Activated B cell treated with CpG ODN at 0.5 μM for 24 hours (primary cell): ENCODE measurements around the gene ALOX5AP. TPM values are rescaled to one million over a fixed set of nuclear protein-coding genes. Genes with fewer than 3 reads are reported as not detected.

ENCODE experiments used
- ATAC-seq: fragments of 200-7000 bp; cut with Tn5 transposase; one replicate; pipeline ENCODE4 v1.10.0; 2021; ENCODE audit warnings: low read depth, mild to moderate bottlenecking, moderate library complexity
- CTCF ChIA-PET: fragments of 350-600 bp; sonication (Branson Sonifier 250); formaldehyde crosslinking; loops from one replicate; lab custom pipeline; 2021; ENCODE audit warnings: antibody characterized with exemption; lab: Charles Lee
- POLR2A ChIA-PET: fragments of 350-600 bp; sonication (Branson Sonifier 250); formaldehyde crosslinking; loops from one replicate; lab custom pipeline; 2021; ENCODE audit warnings: antibody characterized with exemption; lab: Charles Lee
- DNase-seq: peaks from one replicate; pipeline ENCODE4 v3.0.0; 2022
- H3K27ac Mint-ChIP-seq: one replicate; pipeline ENCODE4 v1.8.0; 2020; ENCODE audit warnings: mixed read lengths
- H3K27me3 Mint-ChIP-seq: one replicate; pipeline ENCODE4 v1.8.0; 2021; ENCODE audit warnings: mixed read lengths
- H3K36me3 Mint-ChIP-seq: one replicate; pipeline ENCODE4 v1.8.0; 2021; ENCODE audit warnings: low read depth, mixed read lengths
- H3K4me1 Mint-ChIP-seq: one replicate; pipeline ENCODE4 v1.8.0; 2021; ENCODE audit warnings: mixed read lengths
- H3K4me3 Mint-ChIP-seq: one replicate; pipeline ENCODE4 v1.8.0; 2020; ENCODE audit warnings: mild to moderate bottlenecking, mixed read lengths
- H3K9me3 Mint-ChIP-seq: one replicate; pipeline ENCODE4 v1.8.0; 2020; ENCODE audit warnings: mixed read lengths
- CTCF ChIP-seq: fragments of 200-600 bp; IDR thresholded peaks from one replicate; pipeline ENCODE4 v1.8.0; 2022; ENCODE audit warnings: antibody characterized with exemption, mild to moderate bottlenecking
- intact Hi-C: fragments of 100-400 bp; cut with micrococcal nuclease; formaldehyde crosslinking; loops from one replicate; pipeline ENCODE4 v1.15.1; 2024
- total RNA-seq: library from RNA; stranded (reverse); gene quantifications from 2 replicates; pipeline ENCODE4 v1.2.3, GENCODE V29; 2022

Gene ALOX5AP
- total RNA-seq, 1 donor from 2014 or later, result 59.7 TPM

- Mint-ChIP-seq H3K4me1 (peaks cover 9% of the 10 kb centered on the region), H3K27ac (no peak overlapping the region), H3K4me3 (no peak overlapping the region), H3K36me3 (peaks cover 83% of the 10 kb centered on the region), H3K27me3 (no peaks in the 10 kb centered on the region), H3K9me3 (no peaks in the 10 kb centered on the region)
- intact Hi-C loops, result no loop called here
- DNase-seq (no peak), ATAC-seq (no peak)
- no peak for TF ChIP-seq CTCF
- ChIA-PET POLR2A (no interaction called here), CTCF (no interaction called here)
Observed at GRCh38 chr13:30762643-30763042, 27.3 kb downstream of the ALOX5AP start.

DNA sequence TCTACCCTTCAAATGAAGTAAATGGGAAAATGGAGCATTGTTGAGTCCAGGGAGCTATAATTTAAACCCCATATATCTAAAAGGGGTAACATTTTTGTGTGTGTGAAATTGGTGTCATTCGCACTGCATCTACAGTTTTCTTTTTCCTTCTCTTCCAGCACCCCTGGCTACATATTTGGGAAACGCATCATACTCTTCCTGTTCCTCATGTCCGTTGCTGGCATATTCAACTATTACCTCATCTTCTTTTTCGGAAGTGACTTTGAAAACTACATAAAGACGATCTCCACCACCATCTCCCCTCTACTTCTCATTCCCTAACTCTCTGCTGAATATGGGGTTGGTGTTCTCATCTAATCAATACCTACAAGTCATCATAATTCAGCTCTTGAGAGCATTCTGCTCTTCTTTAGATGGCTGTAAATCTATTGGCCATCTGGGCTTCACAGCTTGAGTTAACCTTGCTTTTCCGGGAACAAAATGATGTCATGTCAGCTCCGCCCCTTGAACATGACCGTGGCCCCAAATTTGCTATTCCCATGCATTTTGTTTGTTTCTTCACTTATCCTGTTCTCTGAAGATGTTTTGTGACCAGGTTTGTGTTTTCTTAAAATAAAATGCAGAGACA is 28.6 kb downstream of the ALOX5AP start:
- ChIA-PET CTCF (no interaction called here), POLR2A (no interaction called here)
- Mint-ChIP-seq H3K36me3 (peaks cover 70% of the 10 kb centered on the region), H3K4me1 (peaks cover 9% of the 10 kb centered on the region), H3K9me3 (no peaks in the 10 kb centered on the region), H3K4me3 (no peak overlapping the region), H3K27ac (no peak overlapping the region), H3K27me3 (no peaks in the 10 kb centered on the region)
- ATAC-seq (no peak), DNase-seq (no peak)
- TF ChIP-seq CTCF, result no peak
- intact Hi-C loops, result no loop called here

- no peaks in the 10 kb centered on the region for H3K9me3 Mint-ChIP-seq
- ATAC-seq, result no peak
- DNase-seq, result no peak
- H3K4me1 Mint-ChIP-seq, result peaks cover 9% of the 10 kb centered on the region
- ChIA-PET CTCF (no interaction called here), POLR2A (no interaction called here)
- no peak for TF ChIP-seq CTCF
- H3K27ac Mint-ChIP-seq, result peak overlapping the region; percentile 22
- no peaks in the 10 kb centered on the region for H3K27me3 Mint-ChIP-seq
- no peak overlapping the region for H3K4me3 Mint-ChIP-seq
- intact Hi-C loops, result no loop called here
- H3K36me3 Mint-ChIP-seq, result peaks cover 53% of the 10 kb centered on the region
Observed at GRCh38 chr13:30766231-30766630, 30.9 kb downstream of the ALOX5AP start.

DNA sequence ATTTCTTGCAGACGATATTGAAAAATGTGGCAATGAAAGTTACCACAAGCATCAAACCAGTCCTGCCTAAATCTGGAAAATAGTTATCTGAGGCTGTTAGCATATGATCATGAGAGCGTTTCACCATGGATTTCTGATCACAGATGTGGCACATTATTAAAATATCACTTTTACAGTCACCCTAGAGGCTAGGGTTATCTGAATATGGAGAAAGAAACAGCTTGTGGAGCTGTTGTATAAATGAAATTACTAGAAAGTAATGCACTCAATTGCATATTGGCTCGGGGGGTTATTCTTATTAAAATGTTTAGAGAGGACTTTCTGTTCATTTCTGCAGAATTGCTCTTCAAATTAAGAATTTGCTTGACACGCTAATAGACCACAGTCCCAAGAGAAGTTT is 35.6 kb downstream of the ALOX5AP start:
- ATAC-seq, result no peak
- Mint-ChIP-seq H3K27ac (no peak overlapping the region), H3K9me3 (no peaks in the 10 kb centered on the region), H3K36me3 (peaks cover 15% of the 10 kb centered on the region), H3K4me1 (peaks cover 9% of the 10 kb centered on the region), H3K27me3 (no peaks in the 10 kb centered on the region), H3K4me3 (no peak overlapping the region)
- CTCF ChIA-PET, result no interaction called here
- POLR2A ChIA-PET, result no interaction called here
- TF ChIP-seq CTCF, result no peak
- no peak for DNase-seq
- intact Hi-C loops, result no loop called here

DNA sequence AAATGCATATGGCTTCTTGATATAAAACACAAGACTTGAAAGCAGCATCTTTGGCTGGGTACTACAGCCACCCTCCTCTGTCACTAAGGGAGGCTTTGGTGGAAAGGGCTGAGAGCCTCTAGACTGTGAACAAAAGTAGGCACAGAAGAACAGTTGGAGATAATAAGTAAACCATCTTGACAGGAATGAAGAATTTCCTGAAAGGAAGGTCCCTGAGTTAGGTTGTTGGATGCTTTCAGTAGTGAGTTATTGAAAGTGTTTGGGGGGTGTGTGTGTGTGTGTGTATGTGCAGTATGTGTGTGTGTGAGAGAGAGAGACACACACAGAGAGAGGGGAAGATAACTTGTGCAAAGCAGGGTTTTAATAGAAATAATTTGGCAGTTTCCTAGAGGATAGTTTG is 38.2 kb downstream of the ALOX5AP start:
- no peak for ATAC-seq
- H3K36me3 Mint-ChIP-seq, result peaks cover 6% of the 10 kb centered on the region
- no peak overlapping the region for H3K4me3 Mint-ChIP-seq
- no peaks in the 10 kb centered on the region for H3K9me3 Mint-ChIP-seq
- CTCF ChIA-PET, result no interaction called here
- intact Hi-C loops, result no loop called here
- POLR2A ChIA-PET, result no interaction called here
- no peak overlapping the region for H3K27ac Mint-ChIP-seq
- H3K4me1 Mint-ChIP-seq, result peaks cover 9% of the 10 kb centered on the region
- H3K27me3 Mint-ChIP-seq, result no peaks in the 10 kb centered on the region
- TF ChIP-seq CTCF, result no peak
- DNase-seq, result no peak
